Ovary (tissue), 9 donors: ENCODE data around the gene WASF1. TPM values are rescaled to one million over a fixed set of nuclear protein-coding genes. Genes with fewer than 3 reads are reported as not detected.

ENCODE experiments used
- DNase-seq, 5 donors: peaks; one replicate each; pipeline ENCODE4 v3.0.0-alpha.2; 2019 to 2020
- H3K27ac ChIP-seq, 2 donors: fragments of 200-600 bp; one replicate each; pipeline versions ENCODE4 v1.5.1 to v1.8.0; 2019 to 2022
- H3K27me3 ChIP-seq: fragments of 200-600 bp; one replicate; pipeline ENCODE4 v1.8.0; 2022
- H3K36me3 ChIP-seq: fragments of 200-600 bp; sonication (generic); one replicate; pipeline ENCODE4 v1.5.1; 2019
- H3K4me1 ChIP-seq: one replicate; pipeline ENCODE4 v1.8.1; 2013; ENCODE audit warnings: mild to moderate bottlenecking, moderate library complexity; ENCODE audit not compliant: insufficient read depth
- H3K4me3 ChIP-seq: fragments of 200-600 bp; sonication (generic); one replicate; pipeline ENCODE4 v1.5.1; 2017
- H3K9me3 ChIP-seq, 2 donors: fragments of 200-600 bp in 1 of 2; sonication (generic) in 1 of 2; one replicate each; pipeline versions ENCODE4 v1.5.1 to v1.8.1; 2013 to 2019; ENCODE audit warnings: mild to moderate bottlenecking in 1 of 2, moderate library complexity in 1 of 2
- CTCF ChIP-seq, 3 donors: fragments of 450-650 bp in 2 of 3; fragments of 200-600 bp in 1 of 3; IDR thresholded peaks; one replicate each; pipeline versions ENCODE4 v1.5.1 to v1.8.0; 2016 to 2022; ENCODE audit warnings: antibody characterized with exemption in 3 of 3, mild to moderate bottlenecking in 1 of 3
- EP300 ChIP-seq: sonication (generic); formaldehyde crosslinking; IDR thresholded peaks from one replicate; pipeline ENCODE4 v1.6.1; 2017; ENCODE audit warnings: antibody characterized with exemption
- POLR2A ChIP-seq: fragments of 450-650 bp; IDR thresholded peaks from one replicate; pipeline ENCODE4 v1.6.1; 2017; ENCODE audit warnings: antibody characterized with exemption, mild to moderate bottlenecking, moderate library complexity
- WGBS, 3 donors: extraction: QIAGEN DNeasy Blood & Tissue Kit in 1 of 3; methylation state at CpG; one replicate each; pipeline versions ENCODE4 v1.1.5 to v1.1.7; 2013 to 2017; 5-methylcytosine and 5-hydroxymethylcytosine counted together
- intact Hi-C, 4 donors: fragments of 100-400 bp; cut with DNase I; formaldehyde crosslinking; loops; one replicate each; pipeline versions ENCODE4 v1.11.0 to v1.15.1; 2022 to 2023
- polyA plus RNA-seq, 2 donors: library from polyadenylated mRNA; stranded (reverse); fragments of 200-250 nt in 1 of 2; fragments of 350-450 nt in 1 of 2; fragmentation: Illumina TruSeq in 1 of 2; extraction: RNeasy Lipid Tissue Mini Kit (QIAGEN cat#74804) in 1 of 2; gene quantifications; one replicate each; pipeline ENCODE4 v1.2.3, GENCODE V29; 2013 to 2014
- total RNA-seq, 7 donors: library from RNA; depleted of rRNA in 2 of 7; stranded (reverse); fragments of >200 nt in 2 of 7; fragmentation: NEBNext Ultra II Directional in 3 of 7; extraction: Animal tissue kit (Norgen Biotek cat#: 25700) in 3 of 7; gene quantifications; one replicate each; pipeline versions ENCODE4 v1.1.0 to v1.2.4, GENCODE V29; 2016 to 2023
- donor health status: DM: no; HTN: no; CAD: no; lungs with moderate emphysema.
- donor health status: DM: no; HTN: no; CAD: no.
- donor health status: Bipolar disorder and iron deficiency.
- donor health status: DM: yes; HTN: yes; CAD: no.
- donor health status: DM: no; HTN: no; CAD: no.
- donor health status: DM: yes; HTN: yes; CAD: no.

The WASF1 gene
- total and polyA plus RNA-seq, 9 donors, result 16.1 to 40.6 (median 22.5) TPM

GRCh38 chr6:110188791-110189190 lies 9.3 kb upstream of the WASF1 start:
- no peak overlapping the region for H3K4me3 ChIP-seq
- TF ChIP-seq EP300 (no peak), POLR2A (no peak)
- H3K4me1 ChIP-seq, result peaks cover 3% of the 10 kb centered on the region
- intact Hi-C loops, result loop anchor here in 1 of 4 donors (10.0 kb wide), 1 partner anchor 206 kb away; no protein-coding TSS in a partner anchor
- no peaks in the 10 kb centered on the region for H3K27me3 ChIP-seq
- no peaks in the 10 kb centered on the region for H3K9me3 ChIP-seq
- H3K36me3 ChIP-seq, result no peaks in the 10 kb centered on the region
- H3K27ac ChIP-seq, result no peak overlapping the region
- no peak for DNase-seq

GRCh38 chr6:110185879-110186278 lies 6.4 kb upstream of the WASF1 start:
- Histone ChIP-seq H3K9me3 (no peaks in the 10 kb centered on the region), H3K4me1 (peaks cover 9% of the 10 kb centered on the region), H3K36me3 (no peaks in the 10 kb centered on the region), H3K27ac (no peak overlapping the region), H3K27me3 (no peaks in the 10 kb centered on the region), H3K4me3 (no peak overlapping the region)
- 89 to 91% (median 90%) methylated on average over 3 of the region's 3 CpGs for WGBS, 3 donors
- intact Hi-C loops, result loop anchor here in 1 of 4 donors (10.0 kb wide), 1 partner anchor 209 kb away; no protein-coding TSS in a partner anchor
- TF ChIP-seq EP300 (no peak), CTCF (IDR thresholded peaks at IDR 0.05) (no peak), POLR2A (no peak)
- DNase-seq, result no peak

- H3K27ac ChIP-seq, result no peak overlapping the region
- H3K4me1 ChIP-seq, result peaks cover 9% of the 10 kb centered on the region
- TF ChIP-seq EP300, result no peak
- TF ChIP-seq CTCF (IDR thresholded peaks at IDR 0.05), result no peak
- TF ChIP-seq POLR2A, result no peak
- intact Hi-C loops, result loop anchor here in 1 of 4 donors (10.0 kb wide), 1 partner anchor 211 kb away; no protein-coding TSS in a partner anchor
- no peaks in the 10 kb centered on the region for H3K27me3 ChIP-seq
- 53 to 60% (median 57%) methylated on average over 5 of the region's 5 CpGs for WGBS, 3 donors
- H3K9me3 ChIP-seq, result no peaks in the 10 kb centered on the region
- no peak for DNase-seq
- no peaks in the 10 kb centered on the region for H3K36me3 ChIP-seq
- H3K4me3 ChIP-seq, result no peak overlapping the region
These were observed 3.9 kb upstream of the WASF1 start for GRCh38 chr6:110183292-110183885.

DNA sequence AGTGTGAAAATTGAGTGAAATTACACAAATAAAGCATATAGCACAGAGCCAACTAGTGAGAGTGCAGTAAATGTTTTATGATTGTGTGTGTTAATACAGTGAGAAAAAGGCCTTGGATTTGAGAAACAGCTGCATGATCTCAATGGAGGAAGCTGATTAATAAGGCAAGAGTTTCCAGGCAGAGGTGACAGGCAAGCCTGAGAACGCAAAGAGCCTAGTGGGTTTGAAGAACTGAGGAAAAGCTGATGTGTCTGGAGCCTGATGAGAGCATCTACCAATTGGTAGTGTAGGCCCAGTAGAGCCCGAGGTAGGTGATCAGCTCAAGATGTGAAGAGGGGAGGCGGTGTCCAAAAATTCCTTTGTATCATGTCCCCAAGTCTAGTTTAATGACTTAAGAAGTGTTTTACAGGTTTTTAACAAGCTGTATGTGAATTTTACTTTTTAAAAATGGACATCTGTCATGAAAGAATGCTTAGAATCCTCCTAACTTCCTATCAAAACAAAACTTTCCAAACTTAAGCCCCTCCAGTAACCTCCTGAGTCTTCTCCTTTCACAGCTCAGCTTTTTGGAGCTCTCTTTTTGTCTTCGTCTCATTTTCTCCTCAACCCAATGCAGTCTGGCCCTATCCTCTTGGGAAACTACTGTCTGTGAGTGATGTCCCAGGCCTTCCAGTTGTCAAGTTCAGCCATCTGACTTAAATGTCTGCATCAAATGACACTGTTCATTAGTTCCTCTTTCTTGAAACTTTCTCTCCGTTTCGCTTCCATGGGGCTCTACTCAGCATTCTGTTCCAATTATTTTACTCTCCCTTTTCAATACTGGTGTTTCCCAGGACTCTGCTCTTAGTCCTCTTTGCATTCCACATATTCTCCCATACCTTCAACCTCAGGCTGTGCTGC lies 1.9 kb upstream of the WASF1 start:
- H3K4me1 ChIP-seq, result peaks cover 9% of the 10 kb centered on the region
- no peak overlapping the region for H3K27ac ChIP-seq
- DNase-seq, result no peak
- H3K9me3 ChIP-seq, result no peaks in the 10 kb centered on the region
- H3K27me3 ChIP-seq, result no peaks in the 10 kb centered on the region
- H3K4me3 ChIP-seq, result peak overlapping the region; percentile 54
- intact Hi-C loops, result loop anchor here in 1 of 4 donors (10.0 kb wide), 1 partner anchor 213 kb away; no protein-coding TSS in a partner anchor
- TF ChIP-seq POLR2A (no peak), CTCF (IDR thresholded peaks at IDR 0.05) (no peak), EP300 (no peak)
- H3K36me3 ChIP-seq, result no peaks in the 10 kb centered on the region
- WGBS, 3 donors, result 31 to 33% (median 32%) methylated on average over 6 of the region's 6 CpGs
